Measurements from ENCODE around the gene BTBD9. TPM values are rescaled to one million over a fixed set of nuclear protein-coding genes. Genes with fewer than 3 reads are reported as not detected.

Gene BTBD9
- total RNA-seq, 4 donors from 2014 or later: 5.5 to 14.1 (median 6.3) TPM

DNA sequence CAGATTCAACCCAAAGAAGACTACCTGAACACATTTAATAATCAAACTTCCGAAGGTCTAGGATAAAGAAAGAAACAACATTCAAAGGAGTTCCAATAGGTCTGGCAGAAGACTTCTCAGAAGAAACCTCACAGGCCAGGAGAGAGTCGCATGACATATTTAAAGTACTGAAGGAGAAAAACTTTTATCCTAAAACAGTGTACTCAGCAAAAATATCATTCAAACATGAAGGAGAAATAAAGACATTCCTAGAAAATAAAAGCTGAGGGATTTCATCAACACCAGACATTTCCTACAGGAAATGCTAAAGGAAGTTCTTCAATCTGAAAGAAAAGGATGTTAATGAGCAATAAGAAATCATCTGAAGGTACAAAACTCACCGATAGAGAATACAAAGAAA, 108.6 kb downstream of the BTBD9 start:
- TF ChIP-seq POLR2A (IDR thresholded peaks at IDR 0.05) (no peak), CTCF (IDR thresholded peaks at IDR 0.05 in 4 of 5, conservative IDR thresholded peaks at IDR 0.05 in 1 of 5) (no peak)
- no peaks in the 10 kb centered on the region for H3K9me3 ChIP-seq
- intact Hi-C loops (cut with DNase I; ENCODE audit: low total_unique reads) (no loop called here), in situ Hi-C loops (cut with MboI; ENCODE audit: low sequenced_read_pairs in 4 of 4) (no loop called here)
- ATAC-seq: no peak
- no peak for DNase-seq
- H3K36me3 ChIP-seq: no peaks in the 10 kb centered on the region
- H3K27ac ChIP-seq: no peak overlapping the region
- H3K4me1 ChIP-seq: no peaks in the 10 kb centered on the region
- H3K4me3 ChIP-seq: no peak overlapping the region
- no peaks in the 10 kb centered on the region for H3K27me3 ChIP-seq

DNA sequence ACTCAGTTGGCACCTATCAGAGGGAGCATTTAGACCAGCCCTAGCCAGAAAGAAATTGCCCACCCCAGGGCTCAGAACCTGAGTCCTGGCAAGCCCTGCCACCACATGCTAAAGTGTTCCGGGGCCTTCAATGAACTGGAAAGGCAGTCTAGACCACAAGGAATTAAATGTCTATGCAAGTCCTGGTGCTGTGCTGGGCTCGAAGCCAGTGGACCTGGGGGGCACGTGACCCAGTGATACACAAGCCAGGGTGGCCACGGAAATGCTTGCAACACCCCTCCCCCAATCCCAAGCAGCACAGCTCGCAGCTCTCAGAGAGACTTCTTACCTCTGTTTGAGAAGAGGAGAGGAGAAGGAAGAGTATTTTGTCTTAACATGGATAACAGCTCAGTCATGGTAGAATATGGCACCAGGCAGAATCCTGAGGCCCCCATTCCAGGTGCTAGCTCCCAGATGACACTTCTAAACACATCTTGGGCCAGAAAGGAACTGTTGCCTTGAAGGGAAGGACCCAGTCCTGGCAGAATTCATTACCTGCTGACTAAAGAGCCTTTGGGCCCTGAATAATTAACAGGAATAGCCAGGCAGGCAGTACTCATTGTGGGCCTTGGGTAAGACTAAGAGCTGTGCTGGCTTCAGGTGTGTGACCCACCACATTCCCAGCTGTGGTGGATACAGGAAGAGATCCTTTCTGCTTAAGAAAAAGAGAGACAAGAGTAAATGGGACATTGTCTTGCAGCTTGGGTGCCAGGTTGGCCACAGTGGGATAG, 111.3 kb downstream of the BTBD9 start:
- in situ Hi-C loops (cut with MboI; ENCODE audit: low sequenced_read_pairs in 4 of 4) (no loop called here), intact Hi-C loops (cut with DNase I; ENCODE audit: low total_unique reads) (no loop called here)
- H3K9me3 ChIP-seq: no peaks in the 10 kb centered on the region
- DNase-seq (no peak), ATAC-seq (no peak)
- H3K27me3 ChIP-seq: no peaks in the 10 kb centered on the region
- no peak overlapping the region for H3K4me3 ChIP-seq
- no peak for TF ChIP-seq CTCF (IDR thresholded peaks at IDR 0.05 in 4 of 5, conservative IDR thresholded peaks at IDR 0.05 in 1 of 5)
- TF ChIP-seq POLR2A (IDR thresholded peaks at IDR 0.05): no peak
- no peaks in the 10 kb centered on the region for H3K4me1 ChIP-seq
- no peaks in the 10 kb centered on the region for H3K36me3 ChIP-seq
- H3K27ac ChIP-seq: no peak overlapping the region

- H3K4me1 ChIP-seq: no peaks in the 10 kb centered on the region
- no peak for DNase-seq
- H3K9me3 ChIP-seq: no peaks in the 10 kb centered on the region
- in situ Hi-C loops (cut with MboI; ENCODE audit: low sequenced_read_pairs in 4 of 4): no loop called here
- no peak for ATAC-seq
- no peaks in the 10 kb centered on the region for H3K36me3 ChIP-seq
- no peak overlapping the region for H3K4me3 ChIP-seq
- no peak overlapping the region for H3K27ac ChIP-seq
- H3K27me3 ChIP-seq: no peaks in the 10 kb centered on the region
- intact Hi-C loops (cut with DNase I; ENCODE audit: low total_unique reads): no loop called here
- TF ChIP-seq POLR2A (IDR thresholded peaks at IDR 0.05) (no peak), CTCF (IDR thresholded peaks at IDR 0.05 in 4 of 5, conservative IDR thresholded peaks at IDR 0.05 in 1 of 5) (no peak)
Measured at GRCh38 chr6:38527371-38527770, 112.4 kb downstream of the BTBD9 start.

DNA sequence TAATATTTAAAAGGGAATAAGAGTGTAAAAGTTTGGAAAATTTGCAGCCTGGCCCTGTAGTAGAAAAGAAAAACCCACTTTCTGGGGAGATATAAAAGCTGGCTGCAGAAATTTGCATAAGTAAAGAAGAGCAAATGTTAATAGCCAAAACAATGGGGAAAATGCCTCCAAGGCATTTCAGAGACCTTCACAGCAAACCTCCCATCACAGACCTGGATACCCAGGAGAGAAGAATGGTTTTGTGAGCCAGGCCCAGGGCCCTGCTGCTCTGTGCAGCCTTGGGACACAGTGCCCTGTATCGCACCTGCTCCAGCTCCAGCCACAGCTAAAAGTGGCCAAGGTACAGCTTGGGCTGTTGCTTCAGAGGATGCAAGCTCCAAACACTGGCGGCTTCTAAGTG, 113.8 kb downstream of the BTBD9 start:
- DNase-seq (no peak), ATAC-seq (no peak)
- H3K4me1 ChIP-seq: no peaks in the 10 kb centered on the region
- no peaks in the 10 kb centered on the region for H3K36me3 ChIP-seq
- H3K27ac ChIP-seq: no peak overlapping the region
- H3K4me3 ChIP-seq: no peak overlapping the region
- no peaks in the 10 kb centered on the region for H3K9me3 ChIP-seq
- no peaks in the 10 kb centered on the region for H3K27me3 ChIP-seq
- TF ChIP-seq POLR2A (IDR thresholded peaks at IDR 0.05) (no peak), CTCF (IDR thresholded peaks at IDR 0.05 in 4 of 5, conservative IDR thresholded peaks at IDR 0.05 in 1 of 5) (no peak)
- in situ Hi-C loops (cut with MboI; ENCODE audit: low sequenced_read_pairs in 4 of 4) (no loop called here), intact Hi-C loops (cut with DNase I; ENCODE audit: low total_unique reads) (no loop called here)
